Neural progenitor cell (in vitro differentiated cells): ENCODE results near the gene TUBB3. TPM values are rescaled to one million over a fixed set of nuclear protein-coding genes. Genes with fewer than 3 reads are reported as not detected.
A peak's percentile ranks its signal among the peaks of the same experiment; 100 is the strongest.
"Not testable (repeated sequence)": the region's sequence is repeated elsewhere in the genome, so short reads cannot be mapped to it uniquely, and the experiment has no call there.

Source experiments
- DNase-seq: peaks from one replicate; pipeline ENCODE4 v3.0.0-alpha.2; 2016; ENCODE audit warnings: low spot score
- H2AFZ ChIP-seq: fragments of 200-600 bp; sonication (generic); replicated peaks from 2 replicates; pipeline ENCODE4 v1.6.1; 2016; ENCODE audit warnings: antibody characterized with exemption
- H3F3A ChIP-seq: fragments of 200-600 bp; sonication (generic); 2 replicates; pipeline ENCODE4 v1.6.1; 2016; ENCODE audit warnings: antibody characterized with exemption, low read depth
- H3K27ac ChIP-seq: fragments of 200-600 bp; sonication (generic); 2 replicates; pipeline ENCODE4 v1.5.1; 2016; ENCODE audit warnings: mild to moderate bottlenecking
- H3K27me3 ChIP-seq: fragments of 200-600 bp; sonication (generic); 2 replicates; pipeline ENCODE4 v1.6.1; 2016; ENCODE audit warnings: mild to moderate bottlenecking, moderate library complexity
- H3K36me3 ChIP-seq: fragments of 200-600 bp; sonication (generic); 2 replicates; pipeline ENCODE4 v1.5.1; 2016
- H3K4me1 ChIP-seq: fragments of 200-600 bp; sonication (generic); 2 replicates; pipeline ENCODE4 v1.6.1; 2016; ENCODE audit warnings: mixed run types
- H3K4me2 ChIP-seq: fragments of 200-600 bp; sonication (generic); 2 replicates; pipeline ENCODE4 v1.6.1; 2016
- H3K4me3 ChIP-seq: fragments of 200-600 bp; sonication (generic); 2 replicates; pipeline ENCODE4 v1.5.1; 2016
- H3K79me2 ChIP-seq: fragments of 200-600 bp; sonication (generic); 2 replicates; pipeline ENCODE4 v1.6.1; 2016; ENCODE audit warnings: low read depth
- H3K9ac ChIP-seq: fragments of 200-600 bp; sonication (generic); 2 replicates; pipeline ENCODE4 v1.6.1; 2016
- H3K9me3 ChIP-seq: fragments of 200-600 bp; sonication (generic); 2 replicates; pipeline ENCODE4 v1.5.1; 2016; ENCODE audit warnings: low read depth
- H4K20me1 ChIP-seq: fragments of 200-600 bp; sonication (generic); 2 replicates; pipeline ENCODE4 v1.6.1; 2016; ENCODE audit warnings: low read depth
- H3K27ac Mint-ChIP-seq: 3 replicates; pipeline ENCODE4 v1.8.0; 2021; ENCODE audit warnings: mixed read lengths
- H3K27me3 Mint-ChIP-seq: 2 replicates; pipeline ENCODE4 v1.8.0; 2022; ENCODE audit warnings: low read depth, mild to moderate bottlenecking, inconsistent platforms, moderate library complexity, mixed read lengths; ENCODE audit not compliant: insufficient read depth
- H3K36me3 Mint-ChIP-seq: 3 replicates; pipeline ENCODE4 v1.8.0; 2021; ENCODE audit warnings: mixed read lengths
- H3K4me1 Mint-ChIP-seq: 3 replicates; pipeline ENCODE4 v1.8.0; 2021; ENCODE audit warnings: mixed read lengths
- H3K4me3 Mint-ChIP-seq: 3 replicates; pipeline ENCODE4 v1.8.0; 2021; ENCODE audit warnings: mild to moderate bottlenecking, moderate library complexity, mixed read lengths
- H3K9me3 Mint-ChIP-seq: 3 replicates; pipeline ENCODE4 v1.8.0; 2020; ENCODE audit warnings: mixed read lengths
- EZH2 ChIP-seq: fragments of 200-600 bp; sonication (generic); IDR thresholded peaks from 2 replicates; pipeline ENCODE4 v1.6.1; 2017; ENCODE audit warnings: antibody characterized with exemption, mild to moderate bottlenecking, moderate library complexity
- EZH2phosphoT487 ChIP-seq: fragments of 200-600 bp; sonication (generic); IDR thresholded peaks from 2 replicates; pipeline ENCODE4 v1.6.1; 2017; ENCODE audit warnings: antibody characterized with exemption
- total RNA-seq: library from RNA; depleted of rRNA; stranded (reverse); fragments of >200 nt; gene quantifications from 2 replicates; pipeline ENCODE4 v1.2.3, GENCODE V29; 2015; ENCODE audit warnings: low replicate concordance
- TF ChIP-seq, protein P1 (sequence below): fragments of 200-600 bp; sonication (generic); IDR thresholded peaks from 2 replicates; pipeline ENCODE4 v1.5.1; 2017; ENCODE audit warnings: antibody characterized with exemption, mild to moderate bottlenecking

Gene TUBB3
- total RNA-seq, 1 donor from 2014 or later = 41.4 TPM

- H3K4me2 ChIP-seq = no peak overlapping the region
- no peaks in the 10 kb centered on the region for H3K9me3 ChIP-seq
- no peaks in the 10 kb centered on the region for H3K4me1 ChIP-seq
- DNase-seq = no peak
- peaks cover 17% of the 10 kb centered on the region for H3K79me2 ChIP-seq
- Mint-ChIP-seq H3K4me3 (peak overlapping the region; percentile 35), H3K36me3 (peaks cover 24% of the 10 kb centered on the region), H3K27ac (no peak overlapping the region), H3K9me3 (no peaks in the 10 kb centered on the region), H3K27me3 (peaks cover 4% of the 10 kb centered on the region), H3K4me1 (no peaks in the 10 kb centered on the region)
- no peak overlapping the region for H3K9ac ChIP-seq
- TF ChIP-seq EZH2 (no peak), EZH2phosphoT487 (no peak)
- TF ChIP-seq, protein P1, sequence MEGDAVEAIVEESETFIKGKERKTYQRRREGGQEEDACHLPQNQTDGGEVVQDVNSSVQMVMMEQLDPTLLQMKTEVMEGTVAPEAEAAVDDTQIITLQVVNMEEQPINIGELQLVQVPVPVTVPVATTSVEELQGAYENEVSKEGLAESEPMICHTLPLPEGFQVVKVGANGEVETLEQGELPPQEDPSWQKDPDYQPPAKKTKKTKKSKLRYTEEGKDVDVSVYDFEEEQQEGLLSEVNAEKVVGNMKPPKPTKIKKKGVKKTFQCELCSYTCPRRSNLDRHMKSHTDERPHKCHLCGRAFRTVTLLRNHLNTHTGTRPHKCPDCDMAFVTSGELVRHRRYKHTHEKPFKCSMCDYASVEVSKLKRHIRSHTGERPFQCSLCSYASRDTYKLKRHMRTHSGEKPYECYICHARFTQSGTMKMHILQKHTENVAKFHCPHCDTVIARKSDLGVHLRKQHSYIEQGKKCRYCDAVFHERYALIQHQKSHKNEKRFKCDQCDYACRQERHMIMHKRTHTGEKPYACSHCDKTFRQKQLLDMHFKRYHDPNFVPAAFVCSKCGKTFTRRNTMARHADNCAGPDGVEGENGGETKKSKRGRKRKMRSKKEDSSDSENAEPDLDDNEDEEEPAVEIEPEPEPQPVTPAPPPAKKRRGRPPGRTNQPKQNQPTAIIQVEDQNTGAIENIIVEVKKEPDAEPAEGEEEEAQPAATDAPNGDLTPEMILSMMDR = no peak
- peaks cover 26% of the 10 kb centered on the region for H4K20me1 ChIP-seq
- no peaks in the 10 kb centered on the region for H3K27me3 ChIP-seq
- no peak overlapping the region for H3K27ac ChIP-seq
- no peak overlapping the region for H3K4me3 ChIP-seq
- no peaks in the 10 kb centered on the region for H3K36me3 ChIP-seq
- no peak overlapping the region for H2AFZ ChIP-seq
- H3F3A ChIP-seq = peaks cover 3% of the 10 kb centered on the region
Measured at GRCh38 chr16:89931305-89931896, 8.3 kb downstream of the TUBB3 start.

DNA sequence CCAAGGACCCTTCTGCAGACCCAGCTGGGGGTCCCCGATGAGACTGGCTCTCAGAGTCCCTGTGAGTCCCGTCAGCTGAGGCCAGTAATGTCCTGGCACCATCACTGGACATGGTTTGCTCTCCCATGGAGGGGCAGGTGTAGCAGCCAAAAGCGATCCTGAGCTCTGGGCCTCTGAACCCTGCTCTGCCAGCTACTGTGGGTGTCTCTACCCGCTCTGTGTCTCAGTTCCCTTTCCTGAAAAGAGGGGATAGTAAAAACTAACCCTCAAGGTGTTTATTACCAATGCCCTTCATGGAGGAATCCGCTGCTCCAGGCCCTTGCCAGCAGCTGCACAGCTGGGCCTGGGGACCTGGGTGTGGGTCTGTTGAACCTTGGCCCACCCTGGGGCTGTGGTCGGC is 8.8 kb downstream of the TUBB3 start:
- DNase-seq = no peak
- peaks cover 24% of the 10 kb centered on the region for H3K36me3 Mint-ChIP-seq
- peaks cover 4% of the 10 kb centered on the region for H3K27me3 Mint-ChIP-seq
- Histone ChIP-seq H3K27me3 (no peaks in the 10 kb centered on the region), H3K9ac (no peak overlapping the region), H3K79me2 (peaks cover 12% of the 10 kb centered on the region), H3K4me1 (no peaks in the 10 kb centered on the region), H3K36me3 (no peaks in the 10 kb centered on the region), H3K4me2 (no peak overlapping the region), H3F3A (no peaks in the 10 kb centered on the region), H2AFZ (no peak overlapping the region), H3K4me3 (no peak overlapping the region), H3K27ac (no peak overlapping the region), H3K9me3 (no peaks in the 10 kb centered on the region), H4K20me1 (peaks cover 20% of the 10 kb centered on the region)
- no peak overlapping the region for H3K27ac Mint-ChIP-seq
- TF ChIP-seq EZH2phosphoT487 = no peak
- TF ChIP-seq EZH2 = no peak
- TF ChIP-seq, protein P1 = no peak
- no peaks in the 10 kb centered on the region for H3K9me3 Mint-ChIP-seq
- no peaks in the 10 kb centered on the region for H3K4me1 Mint-ChIP-seq
- no peak overlapping the region for H3K4me3 Mint-ChIP-seq

- H3K36me3 Mint-ChIP-seq = peaks cover 24% of the 10 kb centered on the region
- not testable (repeated sequence) for H3K4me2 ChIP-seq, H3K9ac ChIP-seq, H3K79me2 ChIP-seq, H4K20me1 ChIP-seq, H3K27me3 ChIP-seq, H3K4me3 Mint-ChIP-seq, H3F3A ChIP-seq, H3K27ac ChIP-seq, H3K4me1 ChIP-seq, H3K9me3 Mint-ChIP-seq, H3K27ac Mint-ChIP-seq, H3K36me3 ChIP-seq, DNase-seq, H3K9me3 ChIP-seq, H3K4me1 Mint-ChIP-seq, H2AFZ ChIP-seq, H3K4me3 ChIP-seq, H3K27me3 Mint-ChIP-seq
Measured at GRCh38 chr16:89934019-89934418, 10.9 kb downstream of the TUBB3 start.

GRCh38 chr16:89934611-89935553 is 11.7 kb downstream of the TUBB3 start:
- Mint-ChIP-seq H3K4me3 (no peak overlapping the region), H3K27me3 (peaks cover 4% of the 10 kb centered on the region), H3K36me3 (peaks cover 23% of the 10 kb centered on the region), H3K27ac (no peak overlapping the region), H3K4me1 (peaks cover 3% of the 10 kb centered on the region), H3K9me3 (no peaks in the 10 kb centered on the region)
- Histone ChIP-seq H3K79me2 (no peaks in the 10 kb centered on the region), H3K9me3 (no peaks in the 10 kb centered on the region), H3K36me3 (no peaks in the 10 kb centered on the region), H3K4me3 (no peak overlapping the region), H3F3A (no peaks in the 10 kb centered on the region), H3K27me3 (no peaks in the 10 kb centered on the region), H3K4me2 (no peak overlapping the region), H3K4me1 (no peaks in the 10 kb centered on the region), H2AFZ (no peak overlapping the region), H3K27ac (no peak overlapping the region), H3K9ac (no peak overlapping the region), H4K20me1 (no peaks in the 10 kb centered on the region)
- DNase-seq = no peak
- TF ChIP-seq EZH2 (no peak), EZH2phosphoT487 (no peak)
- TF ChIP-seq, protein P1 = no peak

- peaks cover 19% of the 10 kb centered on the region for H3K36me3 Mint-ChIP-seq
Measured at GRCh38 chr16:89935620-89936019, 12.5 kb downstream of the TUBB3 start.

More at GRCh38 chr16:89935620-89936019, 12.5 kb downstream of the TUBB3 start:
- H3K27ac ChIP-seq, H4K20me1 ChIP-seq, H3K79me2 ChIP-seq, H3K4me3 Mint-ChIP-seq, H3K4me3 ChIP-seq, H2AFZ ChIP-seq, H3K4me1 Mint-ChIP-seq, H3K9me3 ChIP-seq, H3K36me3 ChIP-seq, DNase-seq, H3K4me1 ChIP-seq, H3K27ac Mint-ChIP-seq, H3K27me3 Mint-ChIP-seq, H3K4me2 ChIP-seq, H3K9ac ChIP-seq, H3K9me3 Mint-ChIP-seq, H3K27me3 ChIP-seq, H3F3A ChIP-seq: not testable (repeated sequence)
